Raji (cell line): ENCODE data around the gene SCN2B.

ENCODE experiments used
- POLR2A ChIP-seq: IDR thresholded peaks from 2 replicates; pipeline ENCODE4 v1.6.1; 2011; ENCODE audit warnings: low read depth, low read length, control low read depth; ENCODE audit not compliant: insufficient read depth

Gene SCN2B

GRCh38 chr11:118193910-118194566 is 17.6 kb upstream of the SCN2B start:
- TF ChIP-seq POLR2A = no peak

GRCh38 chr11:118186346-118187107 is 10.1 kb upstream of the SCN2B start:
- no peak for TF ChIP-seq POLR2A

- no peak for TF ChIP-seq POLR2A
Measured at GRCh38 chr11:118184784-118185579, 8.5 kb upstream of the SCN2B start.

GRCh38 chr11:118180300-118180703 is 3.9 kb upstream of the SCN2B start:
- peak; percentile 27; the same call in 1 of the 2 replicates for TF ChIP-seq POLR2A

GRCh38 chr11:118176778-118177134 is 317 bp upstream of the SCN2B start:
- no peak for TF ChIP-seq POLR2A

- TF ChIP-seq POLR2A = no peak
Measured at GRCh38 chr11:118175031-118175992, 1.1 kb downstream of the SCN2B start.

GRCh38 chr11:118174006-118174567 is 2.4 kb downstream of the SCN2B start:
- no peak for TF ChIP-seq POLR2A

GRCh38 chr11:118172356-118172755 is 4.1 kb downstream of the SCN2B start:
- no peak for TF ChIP-seq POLR2A

GRCh38 chr11:118171269-118172062 is 5.0 kb downstream of the SCN2B start:
- TF ChIP-seq POLR2A = no peak

GRCh38 chr11:118170882-118171268 is 5.6 kb downstream of the SCN2B start:
- no peak for TF ChIP-seq POLR2A

GRCh38 chr11:118170231-118170630 is 6.2 kb downstream of the SCN2B start:
- TF ChIP-seq POLR2A = no peak

GRCh38 chr11:118169300-118170140 is 6.9 kb downstream of the SCN2B start:
- no peak for TF ChIP-seq POLR2A

GRCh38 chr11:118168751-118169150 is 7.7 kb downstream of the SCN2B start:
- no peak for TF ChIP-seq POLR2A

GRCh38 chr11:118168316-118168715 is 8.1 kb downstream of the SCN2B start:
- TF ChIP-seq POLR2A = no peak
